Measurements from ENCODE around the gene AFAP1L2.

DNA sequence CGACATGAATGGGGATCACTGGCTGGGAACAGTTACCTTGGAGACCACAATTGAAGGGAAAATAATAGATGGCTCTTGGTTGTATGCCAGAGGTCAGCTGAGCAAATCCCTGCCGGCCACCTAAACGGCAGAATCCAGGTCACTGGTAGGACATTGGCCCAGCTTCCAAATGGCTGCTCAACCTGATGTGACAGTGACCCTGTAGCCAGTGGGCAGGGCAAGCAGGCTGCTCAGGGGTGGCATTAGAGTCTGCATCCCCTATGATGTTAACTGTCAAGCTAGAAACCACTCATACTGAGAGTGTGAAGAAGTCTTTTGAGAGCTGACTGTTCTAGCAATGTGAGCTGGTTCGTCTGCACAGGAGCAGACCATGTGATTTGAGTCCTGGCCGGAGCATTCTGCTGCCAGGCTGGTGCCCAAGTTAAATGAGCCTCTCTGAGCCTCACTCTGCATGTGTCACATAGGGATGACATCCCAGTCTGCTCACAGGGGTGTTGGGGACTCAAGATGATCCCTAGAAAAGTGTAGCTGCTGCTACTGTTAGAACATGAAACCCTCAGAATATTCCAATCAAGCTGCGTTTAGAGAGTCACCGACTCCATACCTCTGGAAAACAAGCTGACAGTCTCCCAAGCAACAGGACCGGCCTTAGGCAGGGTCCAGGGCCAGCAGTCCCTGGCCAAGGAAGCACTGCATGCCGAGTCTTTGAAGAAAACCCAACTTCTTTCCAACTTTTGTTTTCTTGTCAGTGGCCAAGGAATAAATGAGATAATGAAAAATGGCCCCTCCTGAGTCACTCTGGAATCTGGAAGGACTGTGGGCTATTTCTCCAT, 95.6 kb downstream of the AFAP1L2 start:
- TF ChIP-seq CTCF (IDR thresholded peaks at IDR 0.05) (no peak), POLR2AphosphoS5 (IDR thresholded peaks at IDR 0.05; ENCODE audit: low read depth, low read length) (no peak), TCF7L2 (IDR thresholded peaks at IDR 0.05; ENCODE audit: low read depth, low read length) (no peak)
- TF ChIP-seq, protein P1, sequence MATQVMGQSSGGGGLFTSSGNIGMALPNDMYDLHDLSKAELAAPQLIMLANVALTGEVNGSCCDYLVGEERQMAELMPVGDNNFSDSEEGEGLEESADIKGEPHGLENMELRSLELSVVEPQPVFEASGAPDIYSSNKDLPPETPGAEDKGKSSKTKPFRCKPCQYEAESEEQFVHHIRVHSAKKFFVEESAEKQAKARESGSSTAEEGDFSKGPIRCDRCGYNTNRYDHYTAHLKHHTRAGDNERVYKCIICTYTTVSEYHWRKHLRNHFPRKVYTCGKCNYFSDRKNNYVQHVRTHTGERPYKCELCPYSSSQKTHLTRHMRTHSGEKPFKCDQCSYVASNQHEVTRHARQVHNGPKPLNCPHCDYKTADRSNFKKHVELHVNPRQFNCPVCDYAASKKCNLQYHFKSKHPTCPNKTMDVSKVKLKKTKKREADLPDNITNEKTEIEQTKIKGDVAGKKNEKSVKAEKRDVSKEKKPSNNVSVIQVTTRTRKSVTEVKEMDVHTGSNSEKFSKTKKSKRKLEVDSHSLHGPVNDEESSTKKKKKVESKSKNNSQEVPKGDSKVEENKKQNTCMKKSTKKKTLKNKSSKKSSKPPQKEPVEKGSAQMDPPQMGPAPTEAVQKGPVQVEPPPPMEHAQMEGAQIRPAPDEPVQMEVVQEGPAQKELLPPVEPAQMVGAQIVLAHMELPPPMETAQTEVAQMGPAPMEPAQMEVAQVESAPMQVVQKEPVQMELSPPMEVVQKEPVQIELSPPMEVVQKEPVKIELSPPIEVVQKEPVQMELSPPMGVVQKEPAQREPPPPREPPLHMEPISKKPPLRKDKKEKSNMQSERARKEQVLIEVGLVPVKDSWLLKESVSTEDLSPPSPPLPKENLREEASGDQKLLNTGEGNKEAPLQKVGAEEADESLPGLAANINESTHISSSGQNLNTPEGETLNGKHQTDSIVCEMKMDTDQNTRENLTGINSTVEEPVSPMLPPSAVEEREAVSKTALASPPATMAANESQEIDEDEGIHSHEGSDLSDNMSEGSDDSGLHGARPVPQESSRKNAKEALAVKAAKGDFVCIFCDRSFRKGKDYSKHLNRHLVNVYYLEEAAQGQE (IDR thresholded peaks at IDR 0.05; ENCODE audit: insufficient read depth in 1 of 2, low read depth in 2 of 2, low read length in 1 of 2) = no peak

All from Panc1 (cell line).